NCI-H2196 treated with DMSO at 0.1 percent for 48 hours (cell line): ENCODE results near the gene ZNF532.
"Not testable (repeated sequence)": the region's sequence is repeated elsewhere in the genome, so short reads cannot be mapped to it uniquely, and the experiment has no call there.

Source experiments
- DNase-seq: peaks from one replicate; lab custom pipeline; 2025; ENCODE audit not compliant: unreplicated experiment; lab: John Stamatoyannopoulos, UW

Gene ZNF532

GRCh38 chr18:58901143-58901542, 36.5 kb downstream of the ZNF532 start:
- DNase-seq = no peak

GRCh38 chr18:58901783-58902182, 37.1 kb downstream of the ZNF532 start:
- no peak for DNase-seq

GRCh38 chr18:58902961-58903360, 38.3 kb downstream of the ZNF532 start:
- no peak for DNase-seq

- DNase-seq = no peak
Measured at GRCh38 chr18:58903533-58903932, 38.9 kb downstream of the ZNF532 start.

- no peak for DNase-seq
Measured at GRCh38 chr18:58905777-58906428, 41.2 kb downstream of the ZNF532 start.

GRCh38 chr18:58908006-58908405, 43.3 kb downstream of the ZNF532 start:
- DNase-seq = no peak

GRCh38 chr18:58909521-58909920, 44.8 kb downstream of the ZNF532 start:
- DNase-seq = no peak

GRCh38 chr18:58911241-58911640, 46.6 kb downstream of the ZNF532 start:
- DNase-seq = no peak

- DNase-seq = no peak
Measured at GRCh38 chr18:58911766-58912165, 47.1 kb downstream of the ZNF532 start.

- no peak for DNase-seq
Measured at GRCh38 chr18:58915006-58915799, 50.5 kb downstream of the ZNF532 start.

- DNase-seq = no peak
Measured at GRCh38 chr18:58915995-58916394, 51.3 kb downstream of the ZNF532 start.

- DNase-seq = not testable (repeated sequence)
Measured at GRCh38 chr18:58919934-58920333, 55.3 kb downstream of the ZNF532 start.

GRCh38 chr18:58922995-58923394, 58.3 kb downstream of the ZNF532 start:
- no peak for DNase-seq

GRCh38 chr18:58924473-58924872, 59.8 kb downstream of the ZNF532 start:
- no peak for DNase-seq

- no peak for DNase-seq
Measured at GRCh38 chr18:58927659-58928058, 63.0 kb downstream of the ZNF532 start.

GRCh38 chr18:58928386-58928785, 63.7 kb downstream of the ZNF532 start:
- DNase-seq = no peak

GRCh38 chr18:58929206-58929605, 64.5 kb downstream of the ZNF532 start:
- no peak for DNase-seq

- no peak for DNase-seq
Measured at GRCh38 chr18:58934356-58934755, 69.7 kb downstream of the ZNF532 start.

- DNase-seq = no peak
Measured at GRCh38 chr18:58934933-58935577, 70.4 kb downstream of the ZNF532 start.

GRCh38 chr18:58937071-58937886, 72.6 kb downstream of the ZNF532 start:
- DNase-seq = no peak

GRCh38 chr18:58937887-58938267, 73.2 kb downstream of the ZNF532 start:
- DNase-seq = no peak
